BLaER1 (cell line): ENCODE measurements around the gene AGAP9.
"Not testable (repeated sequence)": the region's sequence is repeated elsewhere in the genome, so short reads cannot be mapped to it uniquely, and the experiment has no call there.

Experiments
- H3K27ac ChIP-seq: shearing (Covaris generic); formaldehyde crosslinking; 2 replicates; pipeline ENCODE4 v1.8.1; 2022
- H3K27me3 ChIP-seq: shearing (Covaris generic); formaldehyde crosslinking; 2 replicates; pipeline ENCODE4 v1.8.1; 2022
- H3K36me3 ChIP-seq: shearing (Covaris generic); formaldehyde crosslinking; 2 replicates; pipeline ENCODE4 v1.8.1; 2022
- H3K4me1 ChIP-seq: shearing (Covaris generic); formaldehyde crosslinking; 2 replicates; pipeline ENCODE4 v1.8.1; 2022
- H3K4me2 ChIP-seq: shearing (Covaris generic); formaldehyde crosslinking; 2 replicates; pipeline ENCODE4 v1.8.1; 2022
- H3K4me3 ChIP-seq: shearing (Covaris generic); formaldehyde crosslinking; 2 replicates; pipeline ENCODE4 v1.8.1; 2022
- H3K9ac ChIP-seq: shearing (Covaris generic); formaldehyde crosslinking; 2 replicates; pipeline ENCODE4 v1.8.1; 2022
- H3K9me3 ChIP-seq: shearing (Covaris generic); formaldehyde crosslinking; 2 replicates; pipeline ENCODE4 v1.8.1; 2022
- H4K20me1 ChIP-seq: shearing (Covaris generic); formaldehyde crosslinking; 2 replicates; pipeline ENCODE4 v1.8.1; 2022
- Cebpa-rat ChIP-seq: shearing (Covaris generic); IDR thresholded peaks from 2 replicates; pipeline ENCODE4 v1.8.1; 2022

Gene AGAP9

DNA sequence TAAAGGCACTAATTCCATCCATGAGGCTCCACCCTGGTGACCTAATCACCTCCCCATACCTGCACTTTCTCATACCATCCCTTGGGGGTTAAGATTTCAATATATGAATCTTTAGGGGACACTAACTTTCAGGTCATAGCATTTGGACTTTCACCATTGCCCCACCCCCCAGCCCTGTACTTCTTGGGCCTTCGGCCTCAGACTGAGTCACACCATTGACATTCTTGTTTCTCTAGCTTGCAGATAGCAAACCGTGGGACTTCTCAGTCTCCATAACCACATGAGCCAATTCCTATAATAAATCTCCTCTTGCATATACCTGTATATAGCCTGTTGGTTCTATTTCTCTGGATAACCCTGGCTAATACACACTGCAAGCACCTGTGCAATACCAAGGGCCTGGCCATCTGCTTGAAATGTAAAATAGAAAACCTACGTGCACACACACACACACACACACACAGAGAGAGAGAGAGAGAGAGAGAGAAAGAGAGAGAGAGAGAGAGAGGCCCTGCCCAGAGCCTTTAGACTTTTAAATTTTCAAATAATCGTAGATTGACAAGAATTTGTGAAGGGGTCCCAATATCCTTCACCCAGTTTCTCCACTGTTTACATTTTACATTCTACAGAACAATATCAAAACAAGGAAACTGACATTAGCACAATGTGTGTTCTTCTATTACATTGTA is 64.8 kb downstream of the AGAP9 start:
- no peak for TF ChIP-seq Cebpa-rat
- Histone ChIP-seq H3K4me3 (no peak overlapping the region), H3K36me3 (no peaks in the 10 kb centered on the region), H3K9ac (no peak overlapping the region), H3K4me2 (no peak overlapping the region), H3K4me1 (peaks cover 35% of the 10 kb centered on the region), H3K9me3 (no peaks in the 10 kb centered on the region), H3K27ac (no peak overlapping the region), H4K20me1 (no peaks in the 10 kb centered on the region), H3K27me3 (no peaks in the 10 kb centered on the region)

DNA sequence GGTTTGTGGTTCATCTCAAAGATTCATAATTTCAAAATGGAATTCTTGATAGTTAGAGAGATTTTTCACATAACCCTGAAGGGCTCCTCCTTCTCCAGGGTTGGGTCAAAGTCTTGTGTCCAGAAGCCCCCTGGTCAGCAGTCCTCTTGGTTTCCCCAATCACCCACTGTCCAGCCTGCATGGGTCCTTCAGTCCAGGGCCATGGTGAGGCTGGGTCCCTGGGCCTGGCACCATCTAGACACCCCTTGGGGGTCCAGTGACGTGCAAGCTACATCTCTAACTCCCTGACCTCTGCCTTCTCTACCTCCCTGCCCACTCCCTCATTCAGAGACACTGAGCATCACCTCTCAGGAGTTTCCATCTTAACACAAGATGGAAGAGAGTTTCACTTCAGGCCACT is 65.6 kb downstream of the AGAP9 start:
- TF ChIP-seq Cebpa-rat: no peak
- no peak overlapping the region for H3K27ac ChIP-seq

DNA sequence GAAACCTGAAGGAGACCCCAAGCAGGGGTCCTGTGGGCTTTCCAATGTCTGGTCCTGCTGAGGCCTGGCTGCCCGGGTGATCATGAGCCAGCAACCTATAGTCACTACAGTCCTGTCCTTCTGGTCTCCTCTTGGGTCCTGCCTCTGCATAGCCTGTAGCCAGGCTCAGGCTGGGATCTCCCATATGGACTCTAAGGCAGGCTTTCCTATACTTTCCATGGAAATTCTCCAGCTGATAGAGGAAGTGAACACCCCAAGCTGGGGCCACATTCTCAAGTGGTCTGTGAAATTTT is 66.0 kb downstream of the AGAP9 start:
- peaks cover 46% of the 10 kb centered on the region for H3K4me1 ChIP-seq
- H4K20me1 ChIP-seq: no peaks in the 10 kb centered on the region
- no peak overlapping the region for H3K4me3 ChIP-seq
- H3K27ac ChIP-seq: no peak overlapping the region
- no peak for TF ChIP-seq Cebpa-rat
- no peaks in the 10 kb centered on the region for H3K36me3 ChIP-seq
- H3K9ac ChIP-seq: no peak overlapping the region
- no peaks in the 10 kb centered on the region for H3K27me3 ChIP-seq
- no peak overlapping the region for H3K4me2 ChIP-seq
- H3K9me3 ChIP-seq: no peaks in the 10 kb centered on the region

More for the DNA sequence above, 65.6 kb downstream of the AGAP9 start:
- Histone ChIP-seq H3K4me3 (no peak overlapping the region), H3K9ac (no peak overlapping the region), H3K27me3 (no peaks in the 10 kb centered on the region), H3K4me2 (no peak overlapping the region), H3K36me3 (no peaks in the 10 kb centered on the region), H3K4me1 (peaks cover 42% of the 10 kb centered on the region), H4K20me1 (no peaks in the 10 kb centered on the region), H3K9me3 (no peaks in the 10 kb centered on the region)

DNA sequence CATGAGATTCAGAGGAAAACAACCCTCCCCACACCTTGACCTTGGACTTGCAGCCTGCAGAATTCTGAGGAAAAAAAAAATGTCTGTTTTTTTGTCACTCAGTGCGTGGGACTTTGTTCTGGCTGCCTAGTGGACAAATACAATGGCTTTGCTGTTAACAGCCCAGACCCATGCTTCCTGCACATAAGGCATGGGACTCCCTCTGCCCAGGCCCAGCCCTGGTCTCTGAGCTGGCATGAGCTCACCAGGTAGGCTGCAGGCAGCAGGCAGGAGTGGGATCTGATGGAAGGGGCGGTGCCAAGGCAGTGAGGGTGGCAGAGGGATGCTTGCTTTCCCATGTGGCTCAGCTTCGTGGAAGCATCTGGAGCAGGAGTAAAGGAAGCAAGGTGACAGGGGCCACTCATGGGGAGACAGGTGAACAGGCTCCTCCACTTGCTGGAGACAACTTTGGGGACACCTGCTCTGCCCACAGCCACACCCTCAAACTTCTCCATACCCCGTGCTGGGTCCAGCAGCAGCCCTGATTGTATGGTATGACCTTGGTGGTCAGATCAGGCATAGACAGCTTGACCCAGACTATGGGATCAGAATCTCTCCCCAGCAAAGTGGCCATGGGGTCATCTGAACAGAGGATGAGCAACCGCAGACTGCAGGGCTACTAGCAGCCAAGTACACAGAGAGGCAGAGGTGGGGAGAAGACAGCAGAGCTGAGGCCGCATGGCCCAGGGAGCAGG is 66.5 kb downstream of the AGAP9 start:
- Histone ChIP-seq H3K9ac (no peak overlapping the region), H3K4me1 (peaks cover 51% of the 10 kb centered on the region), H3K27me3 (no peaks in the 10 kb centered on the region), H3K4me3 (no peak overlapping the region), H4K20me1 (no peaks in the 10 kb centered on the region), H3K4me2 (peak overlapping the region; percentile 80; the same call in 1 of the 2 replicates), H3K9me3 (no peaks in the 10 kb centered on the region), H3K36me3 (no peaks in the 10 kb centered on the region), H3K27ac (no peak overlapping the region)
- TF ChIP-seq Cebpa-rat: no peak

DNA sequence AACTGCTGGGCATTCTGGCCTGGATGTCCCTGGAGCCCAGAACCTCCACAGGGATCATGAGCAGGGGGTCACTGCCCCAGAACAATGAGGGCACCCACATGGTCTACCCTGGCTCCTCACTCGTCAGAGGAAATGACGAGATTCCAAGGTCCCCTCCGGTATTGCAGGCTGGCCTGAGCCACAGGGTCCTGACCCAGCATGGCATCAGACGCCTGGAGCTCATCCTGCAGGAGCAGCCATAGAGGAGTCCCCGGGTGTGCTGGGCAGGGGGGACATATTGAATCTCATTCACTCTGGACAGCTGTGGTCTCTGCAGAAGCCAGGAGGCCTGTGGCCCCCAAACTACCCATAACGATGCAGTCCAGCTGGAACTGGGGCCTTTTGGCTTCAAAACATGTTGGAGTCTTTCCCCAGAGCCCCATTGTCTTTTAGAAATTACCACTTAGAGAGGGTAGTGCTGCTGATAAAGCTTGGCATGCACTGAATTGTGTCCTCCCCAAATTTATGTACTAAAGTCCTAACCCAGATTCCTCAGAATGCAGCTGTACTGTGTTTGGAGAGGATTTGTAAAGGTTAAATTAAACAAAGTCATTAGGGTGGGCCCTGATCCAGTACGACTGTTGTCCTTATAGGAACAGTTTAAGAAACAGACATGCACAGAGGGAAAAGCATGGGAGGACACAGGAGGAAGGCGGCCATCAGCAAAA is 67.2 kb downstream of the AGAP9 start:
- Histone ChIP-seq H4K20me1 (no peaks in the 10 kb centered on the region), H3K27ac (no peak overlapping the region; the same call in 1 of the 2 replicates), H3K9ac (0 out of 2 replicates have a peak overlapping the region, but pooled peaks have one; percentile 12), H3K4me1 (peaks cover 58% of the 10 kb centered on the region), H3K4me3 (no peak overlapping the region), H3K4me2 (peak overlapping the region; percentile 80), H3K27me3 (no peaks in the 10 kb centered on the region), H3K9me3 (no peaks in the 10 kb centered on the region), H3K36me3 (no peaks in the 10 kb centered on the region)
- no peak for TF ChIP-seq Cebpa-rat

DNA sequence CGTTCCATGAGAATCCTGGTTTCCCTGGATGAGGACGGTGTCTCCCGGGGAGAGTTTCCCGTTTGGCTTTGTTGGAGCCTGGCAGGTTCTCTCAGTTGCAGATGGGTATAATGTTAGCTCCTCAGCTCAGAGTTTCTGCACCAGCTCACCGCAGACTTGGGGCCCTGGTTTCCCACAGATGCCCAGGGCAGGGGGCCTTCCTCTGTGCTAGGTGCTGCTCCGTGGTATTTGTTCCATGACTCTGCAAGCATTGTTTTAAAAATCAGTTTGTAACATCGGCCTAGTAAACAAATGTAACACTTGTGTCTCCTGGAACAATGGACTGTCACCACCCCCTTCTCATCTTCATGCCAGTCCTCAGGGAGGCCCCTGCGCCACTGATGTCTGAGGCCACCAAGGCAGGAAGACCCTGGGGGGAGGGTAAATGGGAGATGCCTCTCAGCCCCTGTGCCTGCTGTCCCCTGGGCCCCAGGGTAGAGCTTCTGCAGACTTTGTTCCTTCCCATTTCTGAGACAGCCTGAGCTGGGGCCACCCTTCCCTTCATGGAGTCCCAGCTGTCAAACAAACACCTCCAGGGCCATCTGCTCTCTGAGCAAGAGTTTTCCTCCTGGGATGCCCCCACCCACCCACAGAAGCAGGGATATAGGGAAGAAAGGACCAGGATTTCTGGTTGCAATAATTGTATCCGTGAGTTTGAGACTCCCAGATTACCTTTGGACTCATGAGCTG is 67.9 kb downstream of the AGAP9 start:
- H3K4me1 ChIP-seq: peaks cover 66% of the 10 kb centered on the region
- H4K20me1 ChIP-seq, H3K27me3 ChIP-seq, H3K4me3 ChIP-seq, H3K9me3 ChIP-seq, H3K36me3 ChIP-seq: not testable (repeated sequence)
- peak overlapping the region; percentile 80 for H3K4me2 ChIP-seq
- 0 out of 2 replicates have a peak overlapping the region, but pooled peaks have one; percentile 15 for H3K9ac ChIP-seq
- H3K27ac ChIP-seq: peak overlapping the region; percentile 18; the same call in 1 of the 2 replicates

DNA sequence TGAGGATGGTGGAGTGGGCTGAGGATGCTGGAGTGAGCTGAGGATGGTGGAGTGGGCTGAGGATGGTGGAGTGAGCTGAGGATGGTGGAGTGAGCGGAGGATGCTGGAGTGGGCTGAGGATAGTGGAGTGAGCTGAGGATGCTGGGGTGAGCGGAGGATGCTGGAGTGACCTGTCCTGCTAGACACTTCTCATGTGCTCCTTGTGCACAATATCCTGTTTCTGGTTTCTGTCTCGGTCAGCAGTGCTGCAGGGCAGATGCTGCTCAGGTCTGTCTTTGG is 68.7 kb downstream of the AGAP9 start:
- peak overlapping the region; percentile 80 for H3K4me2 ChIP-seq
- H3K9me3 ChIP-seq: no peaks in the 10 kb centered on the region
- no peak overlapping the region for H3K27ac ChIP-seq
- TF ChIP-seq Cebpa-rat: no peak
- no peak overlapping the region for H3K9ac ChIP-seq
- H3K27me3 ChIP-seq: no peaks in the 10 kb centered on the region
- no peaks in the 10 kb centered on the region for H3K36me3 ChIP-seq
- H4K20me1 ChIP-seq: no peaks in the 10 kb centered on the region
- H3K4me1 ChIP-seq: peaks cover 73% of the 10 kb centered on the region
- no peak overlapping the region for H3K4me3 ChIP-seq

DNA sequence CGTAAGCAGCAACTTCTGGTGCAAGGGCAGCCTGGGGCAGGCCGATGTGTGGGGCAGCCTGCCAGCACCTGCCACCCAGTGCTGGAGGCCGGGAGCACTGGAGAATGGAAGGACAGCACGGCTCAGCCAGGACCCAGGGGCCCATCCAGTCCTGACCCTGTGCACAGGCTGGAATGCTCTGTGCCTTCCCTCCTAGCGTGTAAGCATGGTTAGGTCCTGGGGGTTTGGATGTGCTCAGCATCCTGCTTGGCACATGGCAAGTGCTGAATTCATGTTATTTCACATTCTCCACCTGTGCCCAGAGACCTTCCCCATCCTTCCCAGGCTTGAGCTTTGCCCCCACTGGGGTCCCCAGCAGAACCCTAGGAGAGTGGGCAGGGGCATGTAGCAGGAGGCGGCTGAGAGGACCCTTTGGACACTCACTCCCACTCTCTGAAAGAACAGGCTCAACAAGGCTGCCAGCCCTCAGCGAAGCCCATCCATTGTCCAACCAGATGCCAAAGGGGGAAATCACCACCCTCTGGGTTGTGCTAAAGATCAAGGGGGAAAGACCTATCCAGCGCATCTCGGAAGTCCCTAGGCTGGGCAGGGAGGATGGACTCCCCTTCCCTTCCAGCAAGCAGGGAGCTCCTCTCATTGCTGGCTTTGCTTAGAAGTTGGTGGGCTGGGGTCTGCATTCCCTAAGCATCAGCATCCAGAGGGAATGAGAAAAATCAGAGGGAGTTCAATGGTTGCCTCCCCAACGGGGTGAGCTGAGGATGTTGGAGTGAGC is 69.2 kb downstream of the AGAP9 start:
- Histone ChIP-seq H3K27ac (no peak overlapping the region), H3K4me1 (peaks cover 79% of the 10 kb centered on the region), H3K36me3 (no peaks in the 10 kb centered on the region), H4K20me1 (no peaks in the 10 kb centered on the region), H3K4me3 (no peak overlapping the region), H3K9me3 (no peaks in the 10 kb centered on the region), H3K27me3 (no peaks in the 10 kb centered on the region), H3K9ac (no peak overlapping the region), H3K4me2 (peak overlapping the region; percentile 80)
- no peak for TF ChIP-seq Cebpa-rat
